ENCODE measurements around the gene RPL23.

Gene RPL23

DNA sequence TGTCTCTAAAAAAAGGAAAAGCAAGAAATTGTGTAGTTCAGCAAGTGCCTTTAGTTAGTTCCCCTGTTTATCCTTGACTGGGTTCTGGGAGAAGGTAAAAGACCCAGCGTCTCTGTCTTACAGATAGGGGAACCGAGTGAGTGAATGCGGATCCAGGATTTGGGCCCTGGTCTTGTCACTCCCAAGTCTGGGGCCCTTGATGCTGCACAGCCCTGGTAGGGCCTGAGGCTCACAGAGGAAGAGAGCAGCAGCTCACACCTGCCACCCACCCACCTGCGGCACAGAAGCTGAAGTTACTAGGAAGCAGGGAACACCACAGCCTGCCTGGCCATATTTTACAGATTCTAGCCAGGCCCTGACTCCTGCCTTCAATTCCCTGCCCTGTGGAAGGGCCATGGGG lies 38.6 kb upstream of the RPL23 start:
- H3K4me3 Mint-ChIP-seq, result peak overlapping the region; percentile 70 to 78
- DNase-seq, result no peak
- H3K27ac Mint-ChIP-seq, result peak overlapping the region; percentile 93 to 96
- H3K4me1 Mint-ChIP-seq (ENCODE audit: low read depth in 2 of 2), result peaks cover 62 to 73% of the 10 kb centered on the region in 2 donors
- ATAC-seq (replicated peaks), result peak; percentile 28
- H3K27me3 Mint-ChIP-seq, result no peaks in the 10 kb centered on the region
- H3K36me3 Mint-ChIP-seq (ENCODE audit: insufficient read depth), result peaks cover 89% of the 10 kb centered on the region
- H3K9me3 Mint-ChIP-seq, result no peaks in the 10 kb centered on the region

DNA sequence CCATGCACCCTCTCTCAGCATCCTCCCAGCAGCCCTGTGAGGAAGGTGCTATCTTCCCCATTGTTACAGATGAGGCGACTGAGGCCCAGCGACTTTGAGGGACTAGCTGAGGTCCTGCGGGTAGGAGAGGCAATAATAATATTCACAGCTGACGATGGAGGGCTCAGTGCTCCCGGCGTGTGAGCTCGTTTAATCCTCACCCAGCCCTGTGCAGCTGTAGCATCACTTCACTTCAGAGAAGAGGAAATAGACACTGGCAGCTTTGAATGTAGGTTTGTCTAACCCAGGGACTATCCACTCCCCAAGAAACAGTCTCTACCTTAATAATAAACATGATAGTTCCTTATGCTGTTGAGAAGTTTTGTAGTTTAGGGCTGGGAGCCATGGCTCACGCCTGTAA lies 37.9 kb upstream of the RPL23 start:
- ATAC-seq (replicated peaks) (peak; percentile 41), DNase-seq (no peak)
- Mint-ChIP-seq H3K36me3 (ENCODE audit: insufficient read depth) (peaks cover 88% of the 10 kb centered on the region), H3K4me1 (ENCODE audit: low read depth in 2 of 2) (peaks cover 67 to 73% of the 10 kb centered on the region in 2 donors), H3K9me3 (no peaks in the 10 kb centered on the region), H3K4me3 (peak overlapping the region; percentile 70 to 78), H3K27me3 (no peaks in the 10 kb centered on the region), H3K27ac (peak overlapping the region; percentile 93 to 96)

DNA sequence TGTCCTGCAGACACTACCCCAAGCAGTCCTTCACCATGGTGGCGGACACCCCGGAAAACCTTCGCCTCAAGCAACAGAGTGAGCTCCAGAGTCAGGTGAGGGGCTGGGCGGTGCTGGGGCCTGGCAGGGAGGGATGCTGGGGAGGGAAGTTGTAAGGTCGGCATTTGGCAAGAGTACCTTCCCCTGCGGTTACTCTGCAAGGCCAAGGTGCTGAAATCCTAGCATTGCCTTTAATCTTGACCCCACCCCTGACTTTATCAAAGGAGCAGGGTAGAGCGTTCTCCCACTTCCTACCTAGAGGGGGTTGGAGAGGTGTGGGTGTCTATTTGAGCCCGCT lies 36.9 kb upstream of the RPL23 start:
- DNase-seq (no peak), ATAC-seq (replicated peaks) (peak; percentile 36)
- peaks cover 89% of the 10 kb centered on the region for H3K36me3 Mint-ChIP-seq (ENCODE audit: insufficient read depth)
- H3K27ac Mint-ChIP-seq, result peak overlapping the region; percentile 93 to 96
- H3K4me1 Mint-ChIP-seq (ENCODE audit: low read depth in 2 of 2), result peaks cover 76% of the 10 kb centered on the region in 2 donors
- H3K9me3 Mint-ChIP-seq, result no peaks in the 10 kb centered on the region
- H3K27me3 Mint-ChIP-seq, result no peaks in the 10 kb centered on the region
- peak overlapping the region; percentile 70 to 78 for H3K4me3 Mint-ChIP-seq

DNA sequence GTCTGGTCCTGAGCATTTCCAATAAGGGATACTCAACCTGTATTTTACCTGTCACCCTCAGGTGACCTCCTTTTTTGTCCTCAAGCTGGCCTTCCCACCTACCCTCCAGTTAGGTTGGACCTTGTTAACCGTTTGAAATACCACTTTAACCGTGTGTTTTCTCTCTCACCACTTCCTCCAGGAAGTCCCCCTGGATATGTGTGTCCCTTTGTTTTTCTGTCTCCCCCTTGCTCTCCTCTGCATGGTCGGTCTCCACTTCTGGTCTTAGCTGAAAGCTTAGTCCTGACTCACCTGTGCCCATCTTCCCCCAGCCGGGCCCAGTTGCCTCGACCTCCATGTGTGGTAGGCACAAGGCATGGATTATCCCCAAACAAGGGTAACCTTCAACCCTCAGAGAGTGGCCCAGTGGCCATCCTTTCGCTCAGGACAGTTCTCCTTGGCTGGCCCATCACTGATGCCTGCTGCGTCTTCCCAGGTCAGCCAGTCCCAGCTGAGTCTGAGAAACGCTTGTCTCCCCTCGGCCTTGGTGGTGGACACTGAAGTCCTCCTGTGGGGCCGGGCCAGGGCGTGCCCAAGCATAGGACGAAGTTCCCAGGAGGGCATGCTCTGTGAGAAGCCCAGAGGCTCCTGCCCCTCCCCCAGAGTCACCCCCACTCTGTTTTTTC lies 36.4 kb upstream of the RPL23 start:
- DNase-seq (no peak), ATAC-seq (replicated peaks) (no peak)
- peak overlapping the region; percentile 70 to 78 for H3K4me3 Mint-ChIP-seq
- no peaks in the 10 kb centered on the region for H3K9me3 Mint-ChIP-seq
- peak overlapping the region; percentile 93 to 96 for H3K27ac Mint-ChIP-seq
- no peaks in the 10 kb centered on the region for H3K27me3 Mint-ChIP-seq
- peaks cover 80 to 81% of the 10 kb centered on the region in 2 donors for H3K4me1 Mint-ChIP-seq (ENCODE audit: low read depth in 2 of 2)
- peaks cover 90% of the 10 kb centered on the region for H3K36me3 Mint-ChIP-seq (ENCODE audit: insufficient read depth)

DNA sequence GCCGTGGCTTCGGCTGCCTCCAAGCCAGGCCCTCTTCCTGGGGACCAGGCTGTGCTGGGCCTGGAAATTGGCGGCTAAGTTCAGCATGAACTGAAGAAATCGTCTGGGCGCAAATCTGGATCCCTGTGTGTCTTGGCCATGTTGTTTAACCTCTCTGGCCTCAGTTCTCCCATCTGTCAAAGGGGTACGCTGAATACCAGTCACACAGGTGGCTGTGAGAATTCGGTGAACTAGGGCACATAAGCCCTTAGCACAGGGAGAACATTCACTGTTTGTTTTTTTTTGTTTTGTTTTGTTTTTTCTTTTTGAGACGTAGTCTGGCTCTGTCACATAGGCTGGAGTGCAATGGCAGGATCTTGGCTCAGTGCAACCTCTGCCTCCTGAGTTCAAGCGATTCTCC lies 35.3 kb upstream of the RPL23 start:
- peak overlapping the region; percentile 35 to 71 for H3K27ac Mint-ChIP-seq
- peaks cover 77 to 78% of the 10 kb centered on the region in 2 donors for H3K4me1 Mint-ChIP-seq (ENCODE audit: low read depth in 2 of 2)
- DNase-seq (no peak), ATAC-seq (replicated peaks) (no peak)
- peak overlapping the region; percentile 38 to 49 for H3K4me3 Mint-ChIP-seq
- H3K27me3 Mint-ChIP-seq, result no peaks in the 10 kb centered on the region
- H3K9me3 Mint-ChIP-seq, result no peaks in the 10 kb centered on the region
- peaks cover 90% of the 10 kb centered on the region for H3K36me3 Mint-ChIP-seq (ENCODE audit: insufficient read depth)

DNA sequence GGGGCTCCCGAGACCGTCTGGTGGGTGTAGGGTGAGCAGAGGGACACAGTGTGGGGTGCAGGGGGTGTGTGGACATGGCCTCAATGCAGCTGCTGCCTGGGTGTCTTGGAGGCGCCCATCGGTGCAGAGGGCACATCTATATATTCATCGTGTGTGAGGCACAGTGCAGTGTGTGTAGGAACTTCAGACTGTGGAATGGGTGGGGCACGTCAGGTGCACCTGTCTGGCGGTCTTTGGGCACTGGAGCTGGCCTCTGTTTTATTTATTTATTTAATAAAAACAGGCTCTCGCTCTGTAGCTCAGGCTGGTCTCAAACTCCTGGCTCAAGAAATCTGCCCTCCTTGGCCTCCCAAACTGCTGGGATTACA lies 33.1 kb upstream of the RPL23 start:
- no peak for DNase-seq
- Mint-ChIP-seq H3K9me3 (no peaks in the 10 kb centered on the region), H3K36me3 (ENCODE audit: insufficient read depth) (peaks cover 91% of the 10 kb centered on the region), H3K4me3 (peak overlapping the region; percentile 59 to 73), H3K27ac (peak overlapping the region; percentile 80 to 94), H3K27me3 (no peaks in the 10 kb centered on the region), H3K4me1 (ENCODE audit: low read depth in 2 of 2) (peaks cover 78% of the 10 kb centered on the region in 2 donors)
- ATAC-seq (replicated peaks), result no peak

DNA sequence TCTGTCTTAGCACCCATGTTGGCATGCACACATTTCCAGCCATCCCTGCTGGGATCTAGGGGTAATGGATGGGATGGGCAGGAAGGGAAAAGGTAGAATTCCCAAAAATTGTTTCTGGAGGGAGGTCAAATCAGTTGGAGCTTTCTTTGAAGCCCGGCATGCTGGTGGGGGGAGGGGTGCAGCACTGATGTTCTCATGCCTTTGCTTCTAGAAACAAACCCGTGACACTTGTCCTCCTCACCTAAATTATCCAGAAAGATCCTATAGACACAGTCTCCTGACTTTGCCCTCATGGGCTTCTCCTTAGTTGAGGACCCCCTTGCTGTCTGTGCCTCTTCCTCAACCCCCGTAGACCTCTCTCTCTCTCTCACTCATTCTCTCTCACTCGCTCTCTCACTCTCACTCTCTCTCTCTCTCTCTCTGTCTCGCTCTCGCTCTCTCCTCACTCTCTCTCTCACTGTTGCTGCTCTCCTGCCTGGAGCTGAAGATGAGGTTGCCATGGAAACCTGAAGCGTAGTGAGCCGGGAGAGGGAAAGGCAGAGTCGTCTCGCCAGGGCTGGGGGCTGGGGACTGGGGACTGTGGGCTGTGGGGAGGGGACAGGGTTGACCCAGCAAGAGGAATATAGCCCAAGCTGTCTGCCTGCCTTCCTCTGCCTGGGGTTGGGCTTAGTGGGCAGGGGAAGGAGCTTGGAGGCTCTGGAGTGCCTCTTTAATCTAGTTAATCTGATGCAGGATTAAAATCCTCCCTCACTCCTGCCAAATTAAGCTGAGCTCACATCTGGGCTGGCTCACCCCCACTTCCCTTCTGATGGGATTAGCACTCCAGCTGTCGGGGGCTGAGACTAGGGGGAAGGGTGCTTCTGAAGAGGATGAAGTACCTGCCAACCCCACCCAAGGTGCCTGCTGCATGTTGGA lies 32.5 kb upstream of the RPL23 start:
- H3K9me3 Mint-ChIP-seq, result no peaks in the 10 kb centered on the region
- no peaks in the 10 kb centered on the region for H3K27me3 Mint-ChIP-seq
- peaks cover 80% of the 10 kb centered on the region in 2 donors for H3K4me1 Mint-ChIP-seq (ENCODE audit: low read depth in 2 of 2)
- peak overlapping the region; percentile 59 to 73 for H3K4me3 Mint-ChIP-seq
- DNase-seq (no peak), ATAC-seq (replicated peaks) (no peak)
- H3K36me3 Mint-ChIP-seq (ENCODE audit: insufficient read depth), result peaks cover 91% of the 10 kb centered on the region
- peak overlapping the region; percentile 80 to 94 for H3K27ac Mint-ChIP-seq

DNA sequence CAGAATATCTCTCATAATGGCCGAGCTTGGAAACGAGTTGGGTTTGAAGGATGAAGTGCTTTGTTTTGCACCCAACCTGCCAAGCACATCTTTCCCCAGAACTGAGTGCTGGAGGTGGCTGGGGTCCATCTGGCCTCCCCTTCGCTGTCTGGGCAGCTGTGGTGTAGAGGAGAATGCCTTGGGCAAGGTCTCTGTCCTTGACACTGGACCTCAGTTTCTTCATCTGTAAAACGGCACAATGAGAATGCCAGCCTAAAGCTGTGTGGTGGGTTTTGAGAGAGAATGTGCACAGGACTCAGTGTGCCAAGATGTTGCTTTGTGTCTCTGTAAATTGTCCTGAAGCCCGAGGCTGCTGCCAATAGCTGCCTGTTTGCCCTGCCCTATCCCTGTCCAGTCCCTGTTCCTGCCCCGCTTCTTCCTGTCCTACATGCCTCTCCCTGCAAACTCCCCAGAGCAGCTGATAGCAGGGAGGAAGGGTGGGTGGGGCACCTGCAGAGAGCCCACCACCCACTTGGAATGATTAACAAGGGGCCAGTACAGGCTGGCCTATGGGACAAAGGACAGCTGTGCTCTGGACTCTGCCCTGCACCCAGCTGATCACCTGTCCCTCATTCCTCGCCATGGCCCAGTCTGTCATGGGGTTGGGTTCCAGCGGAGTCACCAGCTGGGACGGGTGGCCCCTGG lies 31.7 kb upstream of the RPL23 start:
- Mint-ChIP-seq H3K4me1 (ENCODE audit: low read depth in 2 of 2) (peaks cover 80% of the 10 kb centered on the region in 2 donors), H3K36me3 (ENCODE audit: insufficient read depth) (peaks cover 91% of the 10 kb centered on the region), H3K4me3 (peak overlapping the region; percentile 59 to 73), H3K9me3 (no peaks in the 10 kb centered on the region), H3K27me3 (no peaks in the 10 kb centered on the region), H3K27ac (peak overlapping the region; percentile 80 to 94)
- ATAC-seq (replicated peaks) (no peak), DNase-seq (no peak)

DNA sequence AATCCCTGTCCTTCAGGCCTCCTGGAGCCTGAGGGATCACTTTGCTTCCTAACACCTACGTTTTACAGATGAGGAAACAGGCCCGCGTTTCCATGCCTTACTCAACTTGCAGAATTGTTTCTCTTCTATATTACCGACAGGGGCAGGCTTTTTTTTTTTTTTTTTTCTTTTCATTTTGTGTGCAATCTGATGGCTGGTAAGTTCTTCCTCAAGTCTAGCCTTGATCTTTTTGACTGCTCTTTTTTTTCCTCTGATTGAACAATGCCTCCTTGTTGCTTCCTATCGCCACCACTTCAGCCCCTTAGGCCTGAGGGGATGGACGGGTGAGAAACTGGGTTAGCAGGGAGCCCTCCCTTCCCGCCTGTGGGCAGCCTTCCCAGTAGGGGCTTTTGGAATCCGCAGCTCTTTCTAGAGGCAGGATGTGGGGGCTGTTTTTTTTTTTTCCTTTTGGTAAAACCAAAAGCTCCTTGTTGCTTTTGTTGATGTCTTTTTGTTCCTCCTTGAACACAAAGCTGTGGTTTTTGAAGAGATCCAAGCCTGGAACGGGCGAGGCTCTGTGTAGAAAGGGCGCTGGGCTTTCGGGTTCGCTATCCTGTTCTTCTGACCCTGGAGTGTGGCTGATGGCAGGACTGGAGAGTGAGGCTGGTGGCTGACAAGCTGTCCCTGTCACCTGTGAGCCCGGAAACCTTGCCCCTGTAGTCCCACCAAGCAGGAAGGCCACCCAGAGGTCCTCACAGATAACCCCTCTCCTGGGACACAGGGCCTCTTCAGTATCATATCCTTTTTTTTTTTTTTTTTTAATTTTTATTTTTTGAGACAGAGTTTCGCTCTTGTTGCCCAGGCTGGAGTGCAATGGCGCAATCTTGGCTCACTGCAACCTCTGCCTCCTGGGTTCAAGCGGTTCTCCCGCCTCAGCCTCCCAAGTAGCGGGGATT lies 30.3 kb upstream of the RPL23 start:
- H3K27ac Mint-ChIP-seq, result peak overlapping the region; percentile 94 to 95

DNA sequence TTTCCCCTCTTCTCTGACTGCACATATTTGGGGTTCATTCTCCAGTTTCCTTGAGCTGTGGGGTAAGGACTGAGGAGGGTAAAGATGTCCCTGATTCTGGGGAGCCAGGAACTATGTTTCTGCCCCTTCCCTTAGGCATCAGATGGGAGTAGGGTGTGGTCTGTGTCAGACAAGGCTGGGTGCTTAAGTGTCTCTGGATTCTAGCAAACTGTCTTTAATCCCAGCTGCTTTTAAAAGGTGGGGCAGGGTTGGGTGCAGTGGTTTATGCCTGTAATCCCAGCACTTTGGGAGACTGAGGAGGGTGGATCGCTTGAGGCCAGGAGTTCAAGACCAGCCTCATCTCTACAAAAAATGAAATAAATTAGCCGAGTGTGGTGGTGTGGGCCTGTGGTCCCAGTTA lies 29.3 kb upstream of the RPL23 start:
- Mint-ChIP-seq H3K27ac (peak overlapping the region; percentile 94 to 95), H3K4me1 (ENCODE audit: low read depth in 2 of 2) (peaks cover 80 to 83% of the 10 kb centered on the region in 2 donors), H3K9me3 (no peaks in the 10 kb centered on the region), H3K27me3 (no peaks in the 10 kb centered on the region), H3K4me3 (peak overlapping the region; percentile 59 to 73), H3K36me3 (ENCODE audit: insufficient read depth) (peaks cover 95% of the 10 kb centered on the region)
- ATAC-seq (replicated peaks), result no peak
- no peak for DNase-seq

More for the DNA sequence above, 30.3 kb upstream of the RPL23 start:
- H3K4me3 Mint-ChIP-seq, result peak overlapping the region; percentile 59 to 73
- ATAC-seq (replicated peaks) (peak; percentile 29), DNase-seq (no peak)
- H3K27me3 Mint-ChIP-seq, result no peaks in the 10 kb centered on the region
- H3K9me3 Mint-ChIP-seq, result no peaks in the 10 kb centered on the region
- H3K36me3 Mint-ChIP-seq (ENCODE audit: insufficient read depth), result peaks cover 94% of the 10 kb centered on the region
- H3K4me1 Mint-ChIP-seq (ENCODE audit: low read depth in 2 of 2), result peaks cover 77 to 79% of the 10 kb centered on the region in 2 donors

DNA sequence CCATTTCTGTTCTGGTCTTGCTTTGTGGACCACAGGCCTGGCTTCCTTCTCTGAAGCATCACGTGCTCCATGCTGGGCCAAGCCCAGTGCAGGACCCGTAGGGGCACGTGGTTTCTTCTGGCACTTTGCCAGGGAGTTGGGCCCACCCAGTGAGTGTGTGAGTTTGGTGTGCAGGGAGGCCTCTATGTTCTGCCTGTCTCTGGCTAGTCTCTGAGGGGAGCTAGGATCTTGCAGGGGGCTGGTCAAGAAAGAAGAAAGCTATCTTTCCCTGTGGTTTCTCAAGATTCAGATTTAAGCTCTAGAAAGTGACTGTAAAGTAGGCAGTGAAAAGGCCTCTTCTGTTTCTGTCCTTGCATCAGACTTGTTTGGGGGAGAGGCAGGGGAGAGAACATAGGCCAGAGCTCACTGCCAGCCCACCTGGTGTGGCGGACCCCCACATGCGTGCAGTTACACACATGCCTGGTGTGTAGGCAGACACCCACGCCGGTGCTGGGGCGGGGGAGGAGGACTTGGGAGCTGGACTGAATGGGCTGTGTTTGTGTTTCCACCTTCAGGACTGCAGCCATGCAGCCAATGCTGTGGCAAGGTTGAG lies 28.2 kb upstream of the RPL23 start:
- Mint-ChIP-seq H3K36me3 (ENCODE audit: insufficient read depth) (peaks cover 98% of the 10 kb centered on the region), H3K9me3 (no peaks in the 10 kb centered on the region), H3K27ac (peak overlapping the region; percentile 91 to 95), H3K4me3 (peak overlapping the region; percentile 59 to 73), H3K4me1 (ENCODE audit: low read depth in 2 of 2) (peaks cover 81 to 84% of the 10 kb centered on the region in 2 donors), H3K27me3 (no peaks in the 10 kb centered on the region)
- ATAC-seq (replicated peaks) (peak; percentile 23), DNase-seq (no peak)

DNA sequence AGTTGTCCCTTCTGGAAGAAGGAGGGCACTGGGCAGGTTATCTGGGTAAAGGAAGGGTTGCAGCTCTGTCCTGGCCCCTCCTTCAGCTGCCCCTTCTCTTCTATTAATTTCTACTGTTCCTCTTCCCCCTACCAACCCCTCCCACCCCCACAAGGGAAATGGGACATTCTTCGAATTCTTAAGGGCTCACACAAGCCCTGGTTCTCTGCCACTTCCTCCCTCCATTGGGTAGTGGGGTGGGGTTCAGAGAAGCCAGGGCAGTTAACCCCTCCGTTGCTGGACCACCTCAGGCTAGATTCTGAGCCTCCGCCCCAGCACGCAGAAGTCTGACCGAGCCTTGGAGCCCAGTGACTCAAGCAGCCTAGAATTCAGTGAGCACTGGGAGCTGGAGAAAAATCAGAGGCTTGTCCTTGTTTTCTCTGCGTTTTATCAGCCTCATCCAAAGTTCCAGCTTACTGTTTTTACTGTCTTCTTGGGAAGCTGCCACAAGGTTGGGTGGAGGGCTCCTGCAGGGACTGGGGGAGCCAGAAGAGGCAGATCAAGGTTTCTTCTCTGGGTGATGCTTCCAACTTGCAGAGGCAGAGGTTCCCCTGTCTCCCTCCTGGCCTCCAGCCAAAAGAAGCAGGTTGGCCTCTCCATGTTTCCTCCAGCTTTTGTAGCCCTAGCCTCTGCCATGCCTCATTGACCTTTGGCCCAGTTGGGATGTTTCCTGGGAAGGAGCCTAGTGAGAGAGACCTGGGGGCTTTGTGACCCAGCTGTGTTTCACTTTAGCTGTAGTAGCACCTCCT lies 26.6 kb upstream of the RPL23 start:
- ATAC-seq (replicated peaks) (no peak), DNase-seq (no peak)
- Mint-ChIP-seq H3K9me3 (no peaks in the 10 kb centered on the region), H3K4me1 (ENCODE audit: low read depth in 2 of 2) (peaks cover 80 to 82% of the 10 kb centered on the region in 2 donors), H3K4me3 (peak overlapping the region; percentile 59 to 60), H3K27ac (peak overlapping the region; percentile 91 to 93), H3K27me3 (no peaks in the 10 kb centered on the region), H3K36me3 (ENCODE audit: insufficient read depth) (peaks cover 88% of the 10 kb centered on the region)

All from effector memory CD8-positive, alpha-beta T cell (primary cell).